Prostate gland (tissue), 2 donors: Measurements from ENCODE around the gene SF3A1.

ENCODE experiments used
- POLR2A ChIP-seq: fragments of 450-650 bp; IDR thresholded peaks from one replicate; pipeline ENCODE4 v1.6.1; 2016; ENCODE audit warnings: antibody characterized with exemption, mild to moderate bottlenecking
- POLR2AphosphoS5 ChIP-seq: sonication (generic); formaldehyde crosslinking; IDR thresholded peaks from one replicate; pipeline ENCODE4 v1.6.1; 2017; ENCODE audit warnings: antibody characterized with exemption
- TF ChIP-seq, protein P1 (sequence below), 4 experiments: fragments of 200-600 bp in 2 of 4; fragments of 450-650 bp in 2 of 4; sonication (generic) in 2 of 4; IDR thresholded peaks; 1 replicate in 3 of 4; 2 replicates in 1 of 4; pipeline ENCODE4 v1.5.1; 2016 to 2019; ENCODE audit warnings: antibody characterized with exemption in 4 of 4, mild to moderate bottlenecking in 2 of 4, moderate library complexity in 2 of 4

DNA sequence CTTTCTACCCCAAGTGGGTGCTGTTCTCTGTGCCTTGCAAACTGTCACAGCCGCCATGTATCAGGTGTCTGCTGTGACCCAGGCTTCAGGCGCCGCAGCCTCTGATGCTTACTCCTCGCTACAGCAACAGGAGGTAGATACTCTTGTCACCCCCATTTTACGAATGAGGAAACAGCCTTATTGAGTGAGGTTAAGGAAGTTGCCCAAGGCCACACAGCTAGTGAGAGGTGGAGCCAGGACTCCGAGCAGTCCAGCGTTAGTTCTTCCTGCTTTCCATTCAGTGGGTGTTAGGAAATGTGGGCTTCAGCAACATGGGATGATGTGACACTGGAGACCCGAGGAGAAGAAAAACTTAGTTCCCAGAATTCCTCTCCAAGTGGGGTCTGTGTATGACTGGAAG, 16.2 kb upstream of the SF3A1 start:
- TF ChIP-seq, protein P1, sequence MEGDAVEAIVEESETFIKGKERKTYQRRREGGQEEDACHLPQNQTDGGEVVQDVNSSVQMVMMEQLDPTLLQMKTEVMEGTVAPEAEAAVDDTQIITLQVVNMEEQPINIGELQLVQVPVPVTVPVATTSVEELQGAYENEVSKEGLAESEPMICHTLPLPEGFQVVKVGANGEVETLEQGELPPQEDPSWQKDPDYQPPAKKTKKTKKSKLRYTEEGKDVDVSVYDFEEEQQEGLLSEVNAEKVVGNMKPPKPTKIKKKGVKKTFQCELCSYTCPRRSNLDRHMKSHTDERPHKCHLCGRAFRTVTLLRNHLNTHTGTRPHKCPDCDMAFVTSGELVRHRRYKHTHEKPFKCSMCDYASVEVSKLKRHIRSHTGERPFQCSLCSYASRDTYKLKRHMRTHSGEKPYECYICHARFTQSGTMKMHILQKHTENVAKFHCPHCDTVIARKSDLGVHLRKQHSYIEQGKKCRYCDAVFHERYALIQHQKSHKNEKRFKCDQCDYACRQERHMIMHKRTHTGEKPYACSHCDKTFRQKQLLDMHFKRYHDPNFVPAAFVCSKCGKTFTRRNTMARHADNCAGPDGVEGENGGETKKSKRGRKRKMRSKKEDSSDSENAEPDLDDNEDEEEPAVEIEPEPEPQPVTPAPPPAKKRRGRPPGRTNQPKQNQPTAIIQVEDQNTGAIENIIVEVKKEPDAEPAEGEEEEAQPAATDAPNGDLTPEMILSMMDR (IDR thresholded peaks at IDR 0.05): no peak
- TF ChIP-seq POLR2A (no peak), POLR2AphosphoS5 (no peak)
